Left ventricle myocardium inferior (tissue), 1 donor: ENCODE data around the gene FKBP6. TPM values are rescaled to one million over a fixed set of nuclear protein-coding genes. Genes with fewer than 3 reads are reported as not detected.

Experiments
- DNase-seq: peaks from one replicate; pipeline ENCODE4 v3.0.0-alpha.2; 2020
- H3K27ac ChIP-seq: fragments of 200-600 bp; replicated peaks from 2 replicates; pipeline ENCODE4 v1.8.0; 2021
- H3K27me3 ChIP-seq: fragments of 200-600 bp; 2 replicates; pipeline ENCODE4 v1.8.0; 2021; ENCODE audit warnings: low read depth
- H3K36me3 ChIP-seq: fragments of 200-600 bp; 2 replicates; pipeline ENCODE4 v1.8.0; 2021
- H3K4me1 ChIP-seq: fragments of 200-600 bp; 2 replicates; pipeline ENCODE4 v1.8.0; 2021
- H3K4me3 ChIP-seq: fragments of 200-600 bp; 2 replicates; pipeline ENCODE4 v1.8.0; 2021; ENCODE audit warnings: mild to moderate bottlenecking, moderate library complexity
- H3K9me3 ChIP-seq: fragments of 200-600 bp; replicated peaks from 2 replicates; pipeline ENCODE4 v1.8.0; 2021
- CTCF ChIP-seq: fragments of 200-600 bp; IDR thresholded peaks from 2 replicates; pipeline ENCODE4 v1.8.0; 2021; ENCODE audit warnings: antibody characterized with exemption, mild to moderate bottlenecking, borderline replicate concordance
- intact Hi-C: fragments of 100-400 bp; cut with micrococcal nuclease; formaldehyde crosslinking; loops from one replicate; pipeline ENCODE4 v1.11.0; 2022
- total RNA-seq: library from RNA; stranded (reverse); fragmentation: NEBNext Ultra II Directional; extraction: Animal tissue kit (Norgen Biotek cat#: 25700); gene quantifications from one replicate; pipeline ENCODE4 v1.2.1, GENCODE V29; 2021
- donor health status: DM: no; HTN: yes; CAD: no; lungs with severe emphysema.

Gene FKBP6
- total RNA-seq, 1 donor from 2014 or later: not detected

- peaks cover 5% of the 10 kb centered on the region for H3K4me1 ChIP-seq
- no peak for TF ChIP-seq CTCF
- intact Hi-C loops: no loop called here
- H3K36me3 ChIP-seq: no peaks in the 10 kb centered on the region
- peaks cover 23% of the 10 kb centered on the region for H3K27me3 ChIP-seq
- H3K27ac ChIP-seq: no peak overlapping the region
- no peak for DNase-seq
- H3K9me3 ChIP-seq: no peaks in the 10 kb centered on the region
- no peak overlapping the region for H3K4me3 ChIP-seq
Observed at GRCh38 chr7:73345951-73346350, 18.0 kb downstream of the FKBP6 start.

GRCh38 chr7:73349763-73350162 lies 21.8 kb downstream of the FKBP6 start:
- Histone ChIP-seq H3K27me3 (peaks cover 8% of the 10 kb centered on the region), H3K9me3 (peaks cover 12% of the 10 kb centered on the region), H3K36me3 (no peaks in the 10 kb centered on the region), H3K4me3 (no peak overlapping the region), H3K4me1 (peaks cover 5% of the 10 kb centered on the region), H3K27ac (no peak overlapping the region)
- DNase-seq: no peak
- no peak for TF ChIP-seq CTCF
- intact Hi-C loops: no loop called here

- Histone ChIP-seq H3K9me3 (peaks cover 12% of the 10 kb centered on the region), H3K27ac (no peak overlapping the region), H3K4me3 (no peak overlapping the region), H3K36me3 (no peaks in the 10 kb centered on the region), H3K4me1 (peaks cover 5% of the 10 kb centered on the region), H3K27me3 (peaks cover 8% of the 10 kb centered on the region)
- no peak for TF ChIP-seq CTCF
- intact Hi-C loops: no loop called here
- DNase-seq: no peak
Observed at GRCh38 chr7:73350306-73351068, 22.5 kb downstream of the FKBP6 start.

- intact Hi-C loops: no loop called here
- Histone ChIP-seq H3K4me1 (peaks cover 5% of the 10 kb centered on the region), H3K9me3 (peaks cover 12% of the 10 kb centered on the region), H3K27me3 (no peaks in the 10 kb centered on the region), H3K4me3 (no peak overlapping the region), H3K36me3 (no peaks in the 10 kb centered on the region), H3K27ac (no peak overlapping the region)
- TF ChIP-seq CTCF: no peak
- no peak for DNase-seq
Observed at GRCh38 chr7:73351447-73352167, 23.6 kb downstream of the FKBP6 start.

- Histone ChIP-seq H3K27me3 (no peaks in the 10 kb centered on the region), H3K27ac (no peak overlapping the region), H3K4me3 (no peak overlapping the region), H3K9me3 (peaks cover 12% of the 10 kb centered on the region), H3K4me1 (peaks cover 8% of the 10 kb centered on the region), H3K36me3 (no peaks in the 10 kb centered on the region)
- intact Hi-C loops: no loop called here
- no peak for DNase-seq
- TF ChIP-seq CTCF: no peak
Observed at GRCh38 chr7:73352784-73353183, 24.8 kb downstream of the FKBP6 start.
